HEK293T (cell line): ENCODE results near the gene CCDC136.

Experiments
- CTBP1 ChIP-seq: fragments of 450-650 bp; IDR thresholded peaks from 2 replicates; pipeline ENCODE4 v1.6.1; 2016; ENCODE audit warnings: borderline replicate concordance
- TARDBP ChIP-seq: fragments of 450-650 bp; IDR thresholded peaks from 2 replicates; pipeline ENCODE4 v1.6.1; 2016

GRCh38 chr7:128742206-128742605 lies 49.6 kb upstream of the CCDC136 start:
- TF ChIP-seq TARDBP (no peak), CTBP1 (no peak)
